Mucosa of rectum (tissue), 2 donors: Measurements from ENCODE around the gene ANKFN1.

Source experiments
- H3K27ac ChIP-seq, 2 donors: one replicate each; pipeline ENCODE4 v1.7.0; 2013; ENCODE audit warnings: inconsistent platforms in 2 of 2, low read depth in 2 of 2, low read length in 2 of 2
- H3K27me3 ChIP-seq, 2 donors: one replicate each; pipeline ENCODE4 v1.7.0; 2013; ENCODE audit warnings: low read length in 2 of 2; ENCODE audit not compliant: control insufficient read depth in 2 of 2, insufficient read depth in 2 of 2
- H3K36me3 ChIP-seq, 2 donors: one replicate each; pipeline ENCODE4 v1.7.0; 2013; ENCODE audit warnings: low read length in 2 of 2; ENCODE audit not compliant: control insufficient read depth in 2 of 2, insufficient read depth in 2 of 2
- H3K4me1 ChIP-seq, 2 donors: one replicate each; pipeline ENCODE4 v1.7.0; 2013; ENCODE audit warnings: low read length in 2 of 2, mild to moderate bottlenecking in 1 of 2; ENCODE audit not compliant: control insufficient read depth in 2 of 2, insufficient read depth in 2 of 2
- H3K4me3 ChIP-seq, 2 donors: one replicate each; pipeline ENCODE4 v1.7.0; 2013; ENCODE audit warnings: low read length in 2 of 2
- H3K9ac ChIP-seq, 2 donors: one replicate each; pipeline ENCODE4 v1.7.0; 2013; ENCODE audit warnings: low read length in 2 of 2, low read depth in 1 of 2, mild to moderate bottlenecking in 1 of 2
- H3K9me3 ChIP-seq, 2 donors: one replicate each; pipeline ENCODE4 v1.7.0; 2013; ENCODE audit warnings: low read length in 2 of 2; ENCODE audit not compliant: control insufficient read depth in 2 of 2
- donor health status: healthy.
- donor health status: Normal muscosa, but diverticular disease.

ANKFN1 gene

DNA sequence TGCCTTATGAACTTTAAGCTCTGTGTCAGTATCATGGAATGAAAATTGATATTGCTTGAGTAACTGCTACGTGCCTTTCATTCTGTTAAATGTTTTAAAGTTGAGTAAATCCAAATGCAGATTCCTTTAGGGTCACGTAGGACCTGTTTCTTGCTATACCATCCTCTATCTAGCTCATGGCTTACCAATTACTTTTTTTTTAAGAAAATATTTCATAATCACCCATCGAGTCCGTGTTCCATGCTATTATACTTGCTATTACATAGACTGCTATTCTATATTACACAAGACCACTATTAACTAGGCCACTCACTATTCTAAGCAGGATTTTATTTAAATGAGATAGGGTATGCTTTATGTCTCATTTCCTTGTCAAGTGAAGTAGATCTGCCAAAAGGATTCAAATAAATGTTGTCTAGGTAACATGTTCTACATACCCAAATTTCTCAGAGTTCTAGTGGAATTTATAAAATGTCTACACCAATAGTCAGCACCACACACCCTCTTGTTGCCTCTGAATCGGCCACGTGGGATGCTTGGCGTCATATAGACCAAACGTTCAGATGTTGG, 11.9 kb downstream of the ANKFN1 start:
- Histone ChIP-seq H3K9ac (no peak overlapping the region), H3K4me3 (no peak overlapping the region), H3K27ac (no peak overlapping the region), H3K36me3 (no peaks in the 10 kb centered on the region), H3K4me1 (no peaks in the 10 kb centered on the region), H3K27me3 (no peaks in the 10 kb centered on the region), H3K9me3 (no peaks in the 10 kb centered on the region)

DNA sequence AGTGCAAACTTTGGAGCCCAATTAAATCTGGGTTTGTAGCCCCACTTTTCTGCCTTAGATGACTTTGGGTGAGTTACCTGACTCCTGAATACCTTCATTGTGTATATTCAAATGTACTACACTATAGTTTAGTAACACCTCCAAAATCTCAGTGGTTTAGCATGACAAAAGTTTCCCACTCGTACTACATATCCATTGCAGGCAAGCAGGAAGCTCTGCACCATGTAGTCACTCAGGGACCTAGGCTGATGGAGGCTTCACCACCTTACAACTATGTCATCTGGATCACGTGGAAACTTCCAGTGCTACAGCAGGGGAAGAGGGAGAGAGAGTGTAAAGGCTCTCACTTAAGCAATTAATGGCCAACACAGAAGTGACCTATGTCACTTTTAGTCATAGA, 14.2 kb downstream of the ANKFN1 start:
- Histone ChIP-seq H3K9ac (no peak overlapping the region), H3K9me3 (no peaks in the 10 kb centered on the region), H3K27ac (no peak overlapping the region), H3K4me1 (no peaks in the 10 kb centered on the region), H3K27me3 (no peaks in the 10 kb centered on the region), H3K36me3 (no peaks in the 10 kb centered on the region), H3K4me3 (no peak overlapping the region)

- no peaks in the 10 kb centered on the region for H3K27me3 ChIP-seq
- no peak overlapping the region for H3K27ac ChIP-seq
- H3K9me3 ChIP-seq, result no peaks in the 10 kb centered on the region
- H3K36me3 ChIP-seq, result no peaks in the 10 kb centered on the region
- H3K9ac ChIP-seq, result no peak overlapping the region
- H3K4me1 ChIP-seq, result no peaks in the 10 kb centered on the region
- no peak overlapping the region for H3K4me3 ChIP-seq
Observed at GRCh38 chr17:56169621-56170020, 16.3 kb downstream of the ANKFN1 start.

DNA sequence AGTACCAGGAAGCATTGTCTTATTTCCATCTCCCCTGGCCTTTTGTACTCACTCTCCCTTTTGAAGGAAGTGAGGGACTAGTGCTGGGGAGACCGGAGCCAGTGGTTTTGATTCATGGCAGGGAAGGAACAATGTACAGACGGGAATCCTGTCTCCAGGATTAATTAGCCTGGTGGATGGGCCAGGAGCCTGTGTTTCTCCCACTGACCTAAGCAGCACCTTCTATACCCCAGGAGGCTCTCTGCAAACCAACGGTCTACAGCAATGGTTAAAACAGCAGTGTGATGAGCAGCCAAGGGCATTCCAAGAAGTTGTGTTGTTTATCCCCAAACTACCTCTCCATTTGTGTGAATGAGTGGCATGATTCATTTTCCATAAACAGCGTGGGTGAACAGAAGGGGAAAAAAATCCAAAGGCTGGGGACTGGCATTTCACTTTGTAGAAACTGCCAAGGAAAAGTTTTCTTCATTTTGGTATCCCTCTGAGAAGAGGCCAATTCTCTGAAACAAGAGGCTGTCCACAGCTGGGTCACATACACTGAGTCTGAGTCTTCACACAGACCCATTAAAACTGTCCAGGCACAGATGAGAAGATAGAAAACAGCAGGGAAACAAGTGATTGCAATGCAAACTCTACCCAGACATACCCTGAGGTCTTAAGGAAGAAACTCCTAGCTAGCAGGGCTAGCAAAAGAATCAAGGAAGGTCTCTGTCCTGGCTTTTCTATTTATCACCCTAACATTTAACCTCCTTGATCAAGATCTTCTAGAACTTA, 18.1 kb downstream of the ANKFN1 start:
- Histone ChIP-seq H3K4me1 (no peaks in the 10 kb centered on the region), H3K9me3 (no peaks in the 10 kb centered on the region), H3K27ac (no peak overlapping the region)

DNA sequence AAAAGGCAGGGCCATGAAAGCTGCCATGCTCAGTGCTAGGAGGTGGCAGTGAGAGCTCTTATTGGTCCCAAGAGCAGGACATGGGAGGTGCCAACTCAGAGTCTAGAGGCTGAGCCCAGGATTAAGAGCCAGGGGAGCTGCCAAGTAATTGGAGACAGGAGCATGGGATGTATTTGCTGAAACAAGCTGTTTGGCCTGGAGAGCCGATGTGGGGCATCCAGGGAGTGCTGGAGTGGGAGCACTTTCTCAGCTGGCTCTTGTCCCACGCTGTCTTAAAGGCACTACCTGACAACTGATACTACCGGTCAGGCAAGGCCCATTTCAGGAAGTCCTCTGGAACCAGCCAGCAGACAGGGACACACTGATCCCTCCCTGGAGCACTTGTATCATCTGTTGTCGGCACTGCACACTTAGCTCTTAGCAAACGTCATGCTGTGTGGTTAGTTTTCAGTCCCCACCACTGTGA, 19.3 kb downstream of the ANKFN1 start:
- Histone ChIP-seq H3K36me3 (no peaks in the 10 kb centered on the region), H3K27me3 (peaks cover 0 to 2% of the 10 kb centered on the region in 2 donors), H3K9me3 (no peaks in the 10 kb centered on the region), H3K4me3 (no peak overlapping the region), H3K27ac (no peak overlapping the region), H3K9ac (no peak overlapping the region), H3K4me1 (no peaks in the 10 kb centered on the region)

More for the DNA sequence above, 18.1 kb downstream of the ANKFN1 start:
- H3K4me3 ChIP-seq, result no peak overlapping the region
- H3K27me3 ChIP-seq, result peaks cover 0 to 2% of the 10 kb centered on the region in 2 donors
- H3K36me3 ChIP-seq, result no peaks in the 10 kb centered on the region
- H3K9ac ChIP-seq, result no peak overlapping the region

DNA sequence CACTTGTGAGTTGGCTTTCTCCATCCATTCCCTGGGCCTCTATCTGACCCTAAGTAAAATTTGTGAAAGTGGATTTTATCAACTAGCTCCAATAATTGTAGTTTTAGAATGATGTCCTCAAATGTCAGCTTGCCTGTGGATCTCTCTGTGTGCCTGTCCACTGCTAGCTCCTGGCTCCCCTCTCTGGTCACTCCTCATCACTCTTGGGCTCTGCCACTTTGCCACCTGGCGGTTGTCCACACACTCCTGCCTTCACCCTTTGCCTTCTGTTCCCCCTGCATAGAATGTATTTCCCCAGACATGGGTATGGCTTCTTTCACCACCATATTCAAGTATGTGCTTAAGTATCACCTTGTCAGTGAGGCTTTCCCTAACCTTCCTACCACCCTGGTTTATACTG, 19.8 kb downstream of the ANKFN1 start:
- Histone ChIP-seq H3K4me3 (no peak overlapping the region), H3K27ac (no peak overlapping the region), H3K27me3 (peaks cover 0 to 2% of the 10 kb centered on the region in 2 donors), H3K4me1 (no peaks in the 10 kb centered on the region), H3K9me3 (no peaks in the 10 kb centered on the region), H3K9ac (no peak overlapping the region), H3K36me3 (no peaks in the 10 kb centered on the region)

DNA sequence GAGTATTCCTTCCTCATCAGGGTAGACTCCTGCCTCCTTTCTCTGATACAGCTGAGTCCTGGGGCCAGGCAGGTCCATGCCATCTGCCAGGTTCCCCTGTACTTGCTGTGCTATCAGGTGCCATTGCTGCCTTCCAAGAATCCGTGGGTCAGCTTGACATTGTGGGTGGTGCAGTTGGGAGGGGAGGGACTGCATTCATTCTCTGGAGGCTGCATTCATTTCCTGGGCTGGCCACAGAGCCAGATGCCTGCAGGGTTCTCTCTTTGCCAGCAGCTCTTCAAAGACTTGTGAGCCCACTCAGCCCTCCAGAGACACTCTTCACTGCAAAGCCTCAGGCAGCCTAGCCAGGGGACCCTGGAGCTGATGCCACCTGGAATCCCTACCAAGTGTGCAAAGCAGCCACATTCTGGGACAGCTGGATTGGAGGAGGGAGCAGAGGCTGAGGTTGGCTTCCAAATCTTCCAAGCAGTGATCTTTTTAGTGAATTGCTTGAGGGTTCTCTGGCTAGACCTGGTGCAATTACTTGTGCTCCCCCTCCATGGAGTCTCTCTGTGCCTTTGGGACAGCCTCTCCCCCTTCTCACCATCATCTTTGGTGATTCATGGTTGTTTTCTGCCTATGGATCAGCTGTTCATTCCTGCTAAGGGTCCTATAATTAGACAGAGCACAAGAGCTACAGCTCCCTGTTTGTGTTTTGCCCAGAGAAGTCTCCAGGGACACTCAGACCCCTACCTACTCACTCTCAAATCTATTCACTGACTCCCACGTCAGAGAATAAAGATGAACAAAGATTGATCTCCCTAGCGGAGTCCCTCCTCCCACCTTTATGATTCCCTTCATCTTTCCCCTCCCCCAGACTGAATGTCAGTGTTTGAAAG, 20.9 kb downstream of the ANKFN1 start:
- Histone ChIP-seq H3K27me3 (peaks cover 0 to 2% of the 10 kb centered on the region in 2 donors), H3K27ac (no peak overlapping the region), H3K36me3 (no peaks in the 10 kb centered on the region), H3K4me1 (no peaks in the 10 kb centered on the region), H3K9me3 (no peaks in the 10 kb centered on the region), H3K4me3 (no peak overlapping the region), H3K9ac (no peak overlapping the region)

- H3K27me3 ChIP-seq, result peaks cover 0 to 2% of the 10 kb centered on the region in 2 donors
- no peaks in the 10 kb centered on the region for H3K9me3 ChIP-seq
- H3K9ac ChIP-seq, result no peak overlapping the region
- H3K4me1 ChIP-seq, result no peaks in the 10 kb centered on the region
- no peak overlapping the region for H3K4me3 ChIP-seq
- no peak overlapping the region for H3K27ac ChIP-seq
- no peaks in the 10 kb centered on the region for H3K36me3 ChIP-seq
Observed at GRCh38 chr17:56175299-56175955, 22.2 kb downstream of the ANKFN1 start.

GRCh38 chr17:56176091-56176490, 22.8 kb downstream of the ANKFN1 start:
- H3K4me1 ChIP-seq, result no peaks in the 10 kb centered on the region
- no peaks in the 10 kb centered on the region for H3K9me3 ChIP-seq
- H3K4me3 ChIP-seq, result no peak overlapping the region
- H3K27ac ChIP-seq, result no peak overlapping the region
- no peaks in the 10 kb centered on the region for H3K36me3 ChIP-seq
- H3K9ac ChIP-seq, result no peak overlapping the region
- peaks cover 0 to 2% of the 10 kb centered on the region in 2 donors for H3K27me3 ChIP-seq
